Measurements from ENCODE around the gene MRPL41.
"Not testable (repeated sequence)": the region's sequence is repeated elsewhere in the genome, so short reads cannot be mapped to it uniquely, and the experiment has no call there.

GRCh38 chr9:137513801-137514570 lies 37.7 kb upstream of the MRPL41 start:
- TF ChIP-seq CTCF (IDR thresholded peaks at IDR 0.05; ENCODE audit: poor library complexity, severe bottlenecking); RAD21 (conservative IDR thresholded peaks at IDR 0.05); EZH2 (IDR thresholded peaks at IDR 0.05; ENCODE audit: borderline replicate concordance, insufficient read depth, low read length, poor library complexity, severe bottlenecking); EP300 (conservative IDR thresholded peaks at IDR 0.05; ENCODE audit: poor library complexity, severe bottlenecking); MXI1 (conservative IDR thresholded peaks at IDR 0.05; ENCODE audit: poor library complexity, severe bottlenecking): not testable (repeated sequence)
